K562 (cell line): ENCODE results near the gene TOMM22. TPM values are rescaled to one million over a fixed set of nuclear protein-coding genes. Genes with fewer than 3 reads are reported as not detected.
A peak's percentile ranks its signal among the peaks of the same experiment; 100 is the strongest.

Source experiments
- ARHGAP35 ChIP-seq: fragments of 450-650 bp; IDR thresholded peaks from 2 replicates; pipeline ENCODE4 v1.6.1; 2018; ENCODE audit not compliant: partially characterized antibody
- ARID4B ChIP-seq: sonication (generic); formaldehyde crosslinking; IDR thresholded peaks from 2 replicates; pipeline ENCODE4 v1.8.0; 2022; ENCODE audit warnings: mild to moderate bottlenecking, missing genetic modification reagents
- CEBPB ChIP-seq: fragments of 450-650 bp; IDR thresholded peaks from 2 replicates; pipeline ENCODE4 v1.6.1; 2016; ENCODE audit warnings: missing genetic modification characterization, missing compliant biosample characterization
- DMBX1 ChIP-seq: fragments of 250-450 bp; sonication (Bioruptor Pico); IDR thresholded peaks from 2 replicates; pipeline ENCODE4 v1.8.0; 2022; ENCODE audit warnings: inconsistent platforms, mild to moderate bottlenecking, moderate library complexity, borderline replicate concordance
- EGR1 ChIP-seq: fragments of 450-650 bp; conservative IDR thresholded peaks from 2 replicates; pipeline ENCODE4 v1.6.1; 2017; ENCODE audit warnings: mild to moderate bottlenecking
- GABPB2 ChIP-seq: fragments of 250-450 bp; sonication (Bioruptor Pico); conservative IDR thresholded peaks from 2 replicates; pipeline ENCODE4 v1.5.1; 2021; ENCODE audit warnings: mild to moderate bottlenecking
- GATAD2A ChIP-seq: fragments of 450-650 bp; IDR thresholded peaks from 2 replicates; pipeline ENCODE4 v1.6.1; 2017
- HDGF ChIP-seq: fragments of 450-650 bp; IDR thresholded peaks from 2 replicates; pipeline ENCODE4 v1.6.1; 2016
- KLF13 ChIP-seq: fragments of 450-650 bp; IDR thresholded peaks from 2 replicates; pipeline ENCODE4 v1.6.1; 2016; ENCODE audit warnings: missing genetic modification characterization, low read depth, mild to moderate bottlenecking, missing compliant biosample characterization, moderate library complexity, borderline replicate concordance
- MEIS2 ChIP-seq: fragments of 450-650 bp; IDR thresholded peaks from 2 replicates; pipeline ENCODE4 v1.6.1; 2014; ENCODE audit warnings: mild to moderate bottlenecking; ENCODE audit not compliant: partially characterized antibody
- NR2C1 ChIP-seq, 2 experiments: fragments of 450-650 bp; IDR thresholded peaks; 2 replicates each; pipeline ENCODE4 v1.6.1; 2017; ENCODE audit warnings: mild to moderate bottlenecking in 2 of 2, antibody characterized with exemption in 1 of 2, inconsistent platforms in 1 of 2, missing compliant biosample characterization in 1 of 2, missing genetic modification characterization in 1 of 2
- POLR3G ChIP-seq: IDR thresholded peaks from 2 replicates; pipeline ENCODE4 v1.6.1; 2011; ENCODE audit not compliant: insufficient read length, insufficient replicate concordance; ENCODE audit errors: extremely low read depth
- RBM14 ChIP-seq: fragments of 200-400 bp; formaldehyde crosslinking; IDR thresholded peaks from 2 replicates; pipeline ENCODE4 v1.6.1; 2018; ENCODE audit warnings: low read depth, mild to moderate bottlenecking, low read length, moderate library complexity, borderline replicate concordance; ENCODE audit not compliant: insufficient read depth
- RBM22 ChIP-seq: fragments of 200-400 bp; formaldehyde crosslinking; IDR thresholded peaks from 2 replicates; pipeline ENCODE4 v1.6.1; 2018; ENCODE audit warnings: low read length, low read depth; ENCODE audit not compliant: poor library complexity, severe bottlenecking
- SMC3 ChIP-seq: conservative IDR thresholded peaks from 2 replicates; pipeline ENCODE4 v1.6.1; 2011; ENCODE audit warnings: low read depth, low read length, improper control_type of control experiment; ENCODE audit not compliant: insufficient read depth
- SNIP1 ChIP-seq: fragments of 450-650 bp; IDR thresholded peaks from 2 replicates; pipeline ENCODE4 v1.7.1; 2017; ENCODE audit warnings: low read depth, mild to moderate bottlenecking
- SRSF9 ChIP-seq: fragments of 200-400 bp; formaldehyde crosslinking; IDR thresholded peaks from 2 replicates; pipeline ENCODE4 v1.6.1; 2017; ENCODE audit warnings: low read depth, low read length, borderline replicate concordance
- ZBTB5 ChIP-seq: fragments of 450-650 bp; IDR thresholded peaks from 2 replicates; pipeline ENCODE4 v1.6.1; 2017; ENCODE audit warnings: antibody characterized with exemption
- ZEB2 ChIP-seq: fragments of 450-650 bp; IDR thresholded peaks from 2 replicates; pipeline ENCODE4 v1.6.1; 2016
- ZFX ChIP-seq: sonication (generic); formaldehyde crosslinking; IDR thresholded peaks from 2 replicates; pipeline ENCODE4 v1.8.0; 2022; ENCODE audit warnings: mild to moderate bottlenecking, missing genetic modification reagents, moderate library complexity
- ZNF23 ChIP-seq: fragments of 250-450 bp; sonication (Bioruptor Pico); IDR thresholded peaks from 2 replicates; pipeline ENCODE4 v1.4.0; 2020; ENCODE audit warnings: mild to moderate bottlenecking
- ZNF316 ChIP-seq: fragments of 450-650 bp; IDR thresholded peaks from 2 replicates; pipeline ENCODE4 v1.6.1; 2016
- ZNF695 ChIP-seq: fragments of 450-650 bp; formaldehyde crosslinking; IDR thresholded peaks from 2 replicates; pipeline ENCODE4 v1.4.0; 2020; ENCODE audit warnings: mild to moderate bottlenecking, moderate library complexity
- ZNF764 ChIP-seq: fragments of 250-450 bp; sonication (Bioruptor Pico); IDR thresholded peaks from 2 replicates; pipeline ENCODE4 v1.4.0; 2020; ENCODE audit warnings: low read depth, mild to moderate bottlenecking, moderate library complexity
- ZNF830 ChIP-seq: fragments of 250-450 bp; sonication (Bioruptor Pico); IDR thresholded peaks from 2 replicates; pipeline ENCODE4 v1.5.0; 2021; ENCODE audit warnings: mild to moderate bottlenecking
- polyA plus RNA-seq, 8 experiments: library from polyadenylated mRNA; depleted of rRNA in 4 of 8; stranded (reverse) in 5 of 8; unstranded in 3 of 8; fragments of >200 nt; fragmentation: Nextera tagmentation in 2 of 8; fragmentation: Illumina TruSeq in 1 of 8; extraction: Ambion mirVana in 2 of 8; extraction: Trizol in 1 of 8; gene quantifications; 2 replicates each; pipeline versions ENCODE4 v1.2.1 to v1.2.3, GENCODE V29; 2011 to 2014; ENCODE audit warnings: inconsistent platforms in 1 of 8, missing spikeins in 1 of 8
- total RNA-seq, 7 experiments: library from RNA; depleted of rRNA in 6 of 7; stranded (reverse); fragments of >200 nt in 6 of 7; fragmentation: Illumina TruSeq in 2 of 7; extraction: Trizol in 2 of 7; gene quantifications; 2 replicates each; pipeline versions ENCODE4 v1.2.1 to v1.2.3, GENCODE V29; 2011 to 2021; ENCODE audit warnings: low replicate concordance in 1 of 7

The TOMM22 gene
- total and polyA plus RNA-seq, 9 of the 15 experiments (the other 6 are each of a cell fraction or from before 2014, with no cell fraction given) = 25.8 to 108 (median 73.8) TPM

GRCh38 chr22:38681582-38682335, at the start of gene TOMM22 (continued):
- peak; percentile 87 for TF ChIP-seq SNIP1
- TF ChIP-seq KLF13 (tag) = peak; percentile 57; the same call in 1 of the 2 replicates
- TF ChIP-seq ARHGAP35 = no peak
- 0 out of 2 replicates have a peak, but pooled peaks have one; percentile 52 for TF ChIP-seq GATAD2A
- peak; percentile 89 for TF ChIP-seq NR2C1 (IDR thresholded peaks at IDR 0.05)
- TF ChIP-seq NR2C1 (tag; IDR thresholded peaks at IDR 0.05) = peak; percentile 93
- TF ChIP-seq ZNF764 (CRISPR knock-in tag) = no peak
- no peak for TF ChIP-seq RBM14
- TF ChIP-seq ZNF23 (CRISPR knock-in tag) = no peak
- TF ChIP-seq POLR3G = no peak
- no peak for TF ChIP-seq CEBPB (tag)
- no peak for TF ChIP-seq HDGF
- no peak for TF ChIP-seq ZNF830 (CRISPR knock-in tag)
- TF ChIP-seq ARID4B (CRISPR knock-in tag) = peak; percentile 95
- TF ChIP-seq ZBTB5 = no peak
- TF ChIP-seq ZEB2 = no peak
- TF ChIP-seq GABPB2 (CRISPR knock-in tag) = no peak
- no peak for TF ChIP-seq EGR1
- no peak for TF ChIP-seq ZNF316
- no peak for TF ChIP-seq DMBX1 (CRISPR knock-in tag)
- TF ChIP-seq ZNF695 = no peak
- no peak for TF ChIP-seq SRSF9
- peak; percentile 31 for TF ChIP-seq RBM22
- no peak for TF ChIP-seq MEIS2
- no peak for TF ChIP-seq SMC3
- peak; percentile 81 for TF ChIP-seq ZFX (CRISPR knock-in tag)
